GM19193 (cell line): ENCODE measurements around the gene IFT81.

ENCODE experiments used
- POLR2A ChIP-seq: IDR thresholded peaks from 4 replicates; pipeline ENCODE4 v1.6.1; 2011; ENCODE audit not compliant: insufficient read depth, insufficient read length; ENCODE audit errors: extremely low read depth

Gene IFT81

DNA sequence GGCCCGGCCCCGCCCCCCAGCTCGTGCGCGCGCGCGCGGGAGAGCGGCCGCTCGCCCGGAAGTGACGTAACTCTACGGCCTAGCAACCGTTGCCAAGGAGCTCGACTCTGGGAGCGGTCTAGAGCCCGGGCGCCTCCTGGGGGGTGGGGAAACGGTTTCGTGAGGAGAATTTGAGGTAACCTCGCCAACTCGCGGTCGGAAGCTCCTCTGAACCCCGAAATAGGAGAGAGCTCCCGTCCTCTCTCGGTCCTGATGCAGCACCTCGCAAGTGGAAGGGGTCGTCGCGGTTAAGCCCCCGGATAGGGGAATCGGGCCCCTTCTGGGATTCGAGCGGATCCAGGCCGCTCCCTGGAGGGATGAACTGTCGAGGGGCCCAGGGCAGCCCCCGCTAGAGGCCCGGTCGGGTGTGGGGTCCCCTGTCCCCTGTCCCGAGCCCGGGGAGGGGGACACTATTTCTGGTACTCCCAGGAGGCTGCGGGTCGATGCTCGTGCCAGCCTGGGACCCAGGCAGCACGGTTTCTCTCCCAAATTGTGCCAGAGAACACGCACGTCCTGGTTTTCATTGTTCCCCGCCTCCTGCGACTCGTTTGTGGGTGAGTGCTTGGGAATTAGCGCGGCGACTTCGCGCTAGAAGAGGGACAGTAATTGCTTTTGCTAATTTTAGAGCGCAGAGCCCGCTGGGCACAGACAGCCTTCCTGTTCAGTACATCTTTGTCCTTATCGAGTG, at the start of gene IFT81:
Gene IFT81 (plus strand): TSS at position 89 of the 727 bp plus-strand sequence. CDS start 3,024 bp downstream, outside the sequence.
- TF ChIP-seq POLR2A = peak; percentile 56

GRCh38 chr12:110075880-110076279, 48.3 kb upstream of the IFT81 start:
- no peak for TF ChIP-seq POLR2A

DNA sequence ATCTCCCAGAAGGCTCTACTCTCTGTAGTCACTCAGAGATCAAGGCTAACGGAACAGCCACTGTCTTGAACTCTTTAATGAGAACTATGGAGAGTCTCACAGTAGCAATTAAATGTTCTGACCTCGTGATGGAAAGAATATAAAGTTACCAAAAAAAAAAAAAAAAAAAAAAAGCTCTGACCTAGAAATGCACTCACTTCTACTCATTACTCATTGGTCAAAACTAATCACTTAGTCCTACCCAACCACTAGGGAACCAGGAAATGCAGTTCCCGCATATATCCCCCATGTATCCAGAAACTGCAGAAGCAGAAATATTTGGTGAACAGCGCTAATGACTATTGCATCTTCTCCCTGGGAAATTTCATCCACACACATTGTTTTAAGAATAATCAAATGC, 46.4 kb upstream of the IFT81 start:
- no peak for TF ChIP-seq POLR2A

GRCh38 chr12:110079477-110080400, 44.4 kb upstream of the IFT81 start:
- peak; percentile 61 for TF ChIP-seq POLR2A

- no peak for TF ChIP-seq POLR2A
Observed at GRCh38 chr12:110080410-110080809, 43.7 kb upstream of the IFT81 start.

GRCh38 chr12:110084314-110085015, 39.7 kb upstream of the IFT81 start:
- TF ChIP-seq POLR2A = no peak

DNA sequence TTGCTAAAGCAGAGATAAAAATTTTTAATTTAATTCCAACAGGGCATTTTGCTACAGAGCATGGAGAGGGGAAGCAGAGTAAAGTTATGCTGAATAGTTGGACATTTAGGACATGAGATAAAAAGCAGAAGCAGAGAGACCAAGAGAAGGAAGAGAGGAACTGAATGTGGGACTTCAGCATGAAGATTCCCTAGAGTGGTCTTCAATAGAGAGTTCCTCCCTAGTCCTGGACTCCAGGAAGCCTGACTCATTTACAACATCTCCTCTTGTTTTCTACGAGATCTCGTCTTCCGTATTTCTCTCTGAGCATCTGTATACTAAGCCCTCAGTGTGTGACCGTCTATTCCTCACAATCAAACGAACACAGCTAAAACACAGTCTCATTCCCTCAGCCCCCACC, 35.2 kb upstream of the IFT81 start:
- TF ChIP-seq POLR2A = no peak

- no peak for TF ChIP-seq POLR2A
Observed at GRCh38 chr12:110090266-110091135, 33.7 kb upstream of the IFT81 start.

DNA sequence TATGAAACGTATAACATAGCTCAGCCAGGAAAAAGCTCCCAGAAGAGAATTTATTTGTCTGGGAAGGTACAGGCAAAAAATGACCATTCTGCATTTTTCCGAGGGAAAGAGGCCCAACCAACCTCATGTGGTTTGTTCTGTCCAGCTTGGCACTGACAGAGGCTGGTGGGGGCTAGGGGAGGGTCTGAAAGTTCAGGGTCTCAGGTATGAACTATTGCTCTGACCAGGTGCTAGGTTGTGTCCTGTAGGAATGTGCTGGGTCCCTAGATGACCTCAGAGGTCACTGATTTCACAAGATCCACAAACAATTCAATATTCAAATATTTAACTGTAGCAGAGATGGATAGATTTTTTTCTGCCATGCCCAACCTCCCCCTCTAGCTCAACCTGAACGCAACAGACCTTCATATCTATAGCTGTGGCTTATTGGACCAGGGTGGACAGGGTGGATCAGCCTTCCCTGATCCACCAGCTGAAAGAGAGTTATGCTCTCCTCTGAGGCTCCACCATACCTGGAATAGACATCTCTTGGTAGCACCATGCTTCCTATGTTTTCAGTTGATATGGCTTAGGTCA, 32.9 kb upstream of the IFT81 start:
- TF ChIP-seq POLR2A = no peak

- no peak for TF ChIP-seq POLR2A
Observed at GRCh38 chr12:110093631-110094311, 30.4 kb upstream of the IFT81 start.

DNA sequence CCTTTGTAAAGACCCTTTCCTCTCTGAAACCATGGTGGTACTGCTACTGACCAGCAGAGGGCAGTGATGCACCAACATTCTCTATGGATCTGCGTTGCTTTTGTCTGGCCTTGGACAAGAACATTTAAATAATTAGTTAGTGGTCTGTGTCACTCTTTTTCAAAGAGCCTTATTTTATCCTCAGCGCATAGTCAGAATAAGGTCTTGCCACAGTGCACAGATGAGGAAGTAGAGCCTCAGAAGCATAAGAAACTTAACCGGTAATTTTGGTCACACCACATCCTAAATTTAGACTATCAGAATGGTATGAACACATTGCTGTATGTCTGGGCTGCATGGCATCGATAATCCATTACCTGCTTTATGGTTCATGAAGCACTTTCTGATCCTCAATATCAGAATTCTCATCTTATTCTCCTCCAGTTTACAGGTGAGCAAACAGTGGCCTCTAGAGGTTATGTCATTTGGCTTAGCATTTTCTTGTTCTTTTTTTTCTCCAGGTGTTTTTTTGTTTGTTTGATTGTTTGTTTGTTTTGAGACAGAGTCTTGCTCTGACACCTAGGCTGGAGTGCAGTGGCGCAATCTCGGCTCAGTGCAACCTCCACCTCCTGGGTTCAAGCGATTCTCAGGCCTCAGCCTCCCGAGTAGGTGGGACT, 23.7 kb upstream of the IFT81 start:
- TF ChIP-seq POLR2A = no peak

DNA sequence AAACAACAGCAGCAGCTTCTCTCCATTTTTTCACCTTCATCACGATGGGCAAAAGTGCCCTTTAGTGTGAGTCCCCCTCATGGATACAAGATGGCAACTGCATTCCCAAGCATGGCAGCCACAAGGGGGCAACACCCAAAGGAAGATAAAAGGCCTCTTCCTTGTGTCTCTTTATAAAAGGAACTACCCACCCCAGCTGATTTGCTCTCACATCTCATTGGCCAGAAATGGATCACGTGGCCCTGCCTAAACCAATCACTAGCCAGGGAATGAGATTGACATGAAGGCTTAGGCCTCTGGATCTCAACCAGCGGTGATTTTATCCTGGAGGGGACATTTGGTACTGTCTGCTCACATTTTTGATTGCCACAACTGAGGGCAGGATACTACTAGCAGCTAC, 21.9 kb upstream of the IFT81 start:
- no peak for TF ChIP-seq POLR2A
